Measurements from ENCODE around the gene MRPL21. TPM values are rescaled to one million over a fixed set of nuclear protein-coding genes. Genes with fewer than 3 reads are reported as not detected.

The MRPL21 gene
- total and polyA plus RNA-seq, 2 of the 8 experiments (the other 6 are each of a cell fraction or from before 2014, with no cell fraction given): 102 to 107 TPM

- no peak overlapping the region for H2AFZ ChIP-seq (ENCODE audit: low read length)
- no peak overlapping the region for H4K8ac ChIP-seq (ENCODE audit: extremely low read depth, insufficient read depth, low read length)
- POLR2A ChIA-PET (ENCODE audit: partially characterized antibody): interaction anchor here (0.6 kb wide), 1 partner anchor 14 kb away, joined by 3 read pairs; no protein-coding TSS in a partner anchor
- WGBS, 2 experiments (ENCODE audit: extremely low coverage in 1 of 2, insufficient coverage in 1 of 2, insufficient read length in 1 of 2, insufficient replicate concordance in 2 of 2, low coverage in 1 of 2, low lambda C conversion rate in 2 of 2, missing lambda C conversion rate in 1 of 2): 83 to 100% methylated on average over 2 to 18 of the region's 18 CpGs
- H2BK5ac ChIP-seq (ENCODE audit: low read depth, low read length): no peak overlapping the region
- no peaks in the 10 kb centered on the region for H4K20me1 ChIP-seq (replicated peaks in 1 of 2; ENCODE audit: control insufficient read depth in 1 of 2, insufficient read depth in 2 of 2, low read length in 2 of 2)
- H2BK120ac ChIP-seq (replicated peaks; ENCODE audit: low read depth, low read length): no peak overlapping the region
- H3K14ac ChIP-seq (ENCODE audit: insufficient read length): no peak overlapping the region
- no peak overlapping the region for H3K27ac ChIP-seq (ENCODE audit: low read depth, low read length)
- no peaks in the 10 kb centered on the region for H3K9me3 ChIP-seq (ENCODE audit: insufficient read depth in 2 of 2, low read depth in 1 of 2, low read length in 1 of 2)
- H3K56ac ChIP-seq (replicated peaks; ENCODE audit: insufficient read length, low read depth, low read length): no peak overlapping the region
- no peak overlapping the region for H3K18ac ChIP-seq (ENCODE audit: extremely low read depth, low read length)
- no peak overlapping the region for H3K4ac ChIP-seq (replicated peaks; ENCODE audit: insufficient read length, low read depth, low read length)
- H4K5ac ChIP-seq (ENCODE audit: insufficient read length, low read depth, low read length): no peak overlapping the region
- no peak overlapping the region for H3K9ac ChIP-seq (replicated peaks in 1 of 4; ENCODE audit: extremely low read depth in 1 of 4, low read depth in 3 of 4, low read length in 3 of 4)
- no peak for TF ChIP-seq RXRA (IDR thresholded peaks at IDR 0.05; ENCODE audit: insufficient read depth, low read depth, low read length)
- no peak for TF ChIP-seq SRF (IDR thresholded peaks at IDR 0.05; ENCODE audit: low read depth, low read length)
- TF ChIP-seq SAP30 (IDR thresholded peaks at IDR 0.05; ENCODE audit: insufficient read depth, insufficient replicate concordance, low read length): no peak
- no peak for TF ChIP-seq PHF8 (conservative IDR thresholded peaks at IDR 0.05; ENCODE audit: low read depth, low read length)
- no peak for TF ChIP-seq CTBP2 (IDR thresholded peaks at IDR 0.05; ENCODE audit: borderline replicate concordance, insufficient read depth, insufficient read length, low read length)
- TF ChIP-seq TAF1 (IDR thresholded peaks at IDR 0.05; ENCODE audit: low read depth, low read length): no peak
- no peak for TF ChIP-seq CTCF (IDR thresholded peaks at IDR 0.05; ENCODE audit: control extremely low read depth in 1 of 3, insufficient read depth in 1 of 3, low read depth in 1 of 3, low read length in 3 of 3)
- no peak for TF ChIP-seq KDM4A (IDR thresholded peaks at IDR 0.05; ENCODE audit: low read depth, low read length, severe bottlenecking)
- no peak for TF ChIP-seq HDAC6 (IDR thresholded peaks at IDR 0.05; ENCODE audit: low read depth, low read length)
- TF ChIP-seq ZNF274 (IDR thresholded peaks at IDR 0.05; ENCODE audit: borderline replicate concordance, extremely low read depth, low read length): no peak
- peaks cover 5 to 12% (median 6%) of the 10 kb centered on the region in 4 experiments; a peak in 6 of 7 replicates for H3K4me1 ChIP-seq (replicated peaks in 1 of 4; ENCODE audit: control insufficient read depth in 3 of 4, insufficient read depth in 4 of 4, low read length in 3 of 4)
- no peaks in the 10 kb centered on the region for H3K79me1 ChIP-seq (ENCODE audit: low read depth, low read length)
- no peak overlapping the region for H3K23ac ChIP-seq (ENCODE audit: insufficient read length)
- CTCF ChIA-PET (ENCODE audit: partially characterized antibody): interaction anchor here (1.0 to 1.5 kb wide), 4 partner anchors 12 to 218 kb away, joined by 3 to 4 read pairs (median 3); no protein-coding TSS in a partner anchor
- H3K23me2 ChIP-seq (ENCODE audit: low read depth, low read length): no peaks in the 10 kb centered on the region
- no peak overlapping the region; the same call in 1 of the 2 replicates for H2BK15ac ChIP-seq (ENCODE audit: low read length)
- no peak for DNase-seq (ENCODE audit: low read depth in 1 of 2, low spot score in 2 of 2)
- no peak overlapping the region for H2BK20ac ChIP-seq (ENCODE audit: low read length)
- H3K4me3 ChIP-seq (ENCODE audit: extremely low read depth in 1 of 4, insufficient read depth in 2 of 4, low read depth in 3 of 4, low read length in 4 of 4): no peak overlapping the region
- no peak overlapping the region for H2BK12ac ChIP-seq (ENCODE audit: low read depth, low read length)
- H3K36me3 ChIP-seq (ENCODE audit: control insufficient read depth in 2 of 4, insufficient read depth in 4 of 4, low read length in 3 of 4): no peaks in the 10 kb centered on the region
- no peaks in the 10 kb centered on the region for H3K79me2 ChIP-seq (ENCODE audit: control insufficient read depth in 1 of 2, insufficient read depth in 2 of 2, low read length in 2 of 2)
- no peak for FAIRE-seq
- peaks cover 0 to 3% (median 0%) of the 10 kb centered on the region in 4 experiments; a peak in 2 of 7 replicates for H3K27me3 ChIP-seq (replicated peaks in 1 of 4; ENCODE audit: control insufficient read depth in 3 of 4, extremely low read depth in 1 of 4, insufficient read depth in 3 of 4, low read length in 3 of 4)
- no peak overlapping the region for H4K91ac ChIP-seq (replicated peaks; ENCODE audit: insufficient read length, low read length)
- no peak overlapping the region for H2AK5ac ChIP-seq (ENCODE audit: low read depth, low read length)
- peak overlapping the region in 1 of 2 experiments; percentile 15; a peak in 2 of 4 replicates for H3K4me2 ChIP-seq (ENCODE audit: insufficient read depth in 1 of 2, low read depth in 2 of 2, low read length in 2 of 2)
Observed at GRCh38 chr11:68868221-68868835, 35.3 kb downstream of the MRPL21 start.
